Measurements from ENCODE around the gene BCAR1.

DNA sequence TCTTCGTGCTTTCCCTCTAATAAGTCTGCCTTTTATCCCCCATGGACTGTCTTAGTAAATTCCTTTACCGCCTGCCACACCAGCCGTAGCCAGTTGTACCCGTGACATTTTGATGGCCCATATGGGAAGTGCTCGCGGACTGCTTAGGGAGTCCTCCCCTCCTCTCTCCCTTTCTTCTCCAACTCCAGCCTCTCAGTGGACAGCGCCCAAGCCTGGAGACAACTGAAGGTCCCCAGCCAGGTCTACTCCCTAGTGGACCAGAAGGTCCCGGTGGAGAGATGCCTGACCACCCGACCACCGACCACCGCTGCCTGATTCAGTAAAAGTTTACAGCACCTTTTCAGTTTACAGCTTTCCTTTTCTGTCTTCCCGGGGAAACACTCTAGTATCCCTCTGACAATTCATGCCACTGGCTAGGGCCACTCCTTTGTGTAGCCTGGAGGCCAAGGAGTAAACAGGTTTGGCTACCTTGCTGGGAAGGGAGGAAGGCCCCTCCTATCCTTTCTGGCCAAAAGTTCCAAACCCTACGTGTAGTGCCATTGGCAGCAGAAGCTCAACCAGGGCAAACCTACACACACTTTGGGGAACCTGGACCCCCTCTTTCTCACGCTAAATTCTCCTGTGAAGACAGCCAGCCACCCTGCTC is 62.5 kb downstream of the BCAR1 start:
- TF ChIP-seq, protein P1, sequence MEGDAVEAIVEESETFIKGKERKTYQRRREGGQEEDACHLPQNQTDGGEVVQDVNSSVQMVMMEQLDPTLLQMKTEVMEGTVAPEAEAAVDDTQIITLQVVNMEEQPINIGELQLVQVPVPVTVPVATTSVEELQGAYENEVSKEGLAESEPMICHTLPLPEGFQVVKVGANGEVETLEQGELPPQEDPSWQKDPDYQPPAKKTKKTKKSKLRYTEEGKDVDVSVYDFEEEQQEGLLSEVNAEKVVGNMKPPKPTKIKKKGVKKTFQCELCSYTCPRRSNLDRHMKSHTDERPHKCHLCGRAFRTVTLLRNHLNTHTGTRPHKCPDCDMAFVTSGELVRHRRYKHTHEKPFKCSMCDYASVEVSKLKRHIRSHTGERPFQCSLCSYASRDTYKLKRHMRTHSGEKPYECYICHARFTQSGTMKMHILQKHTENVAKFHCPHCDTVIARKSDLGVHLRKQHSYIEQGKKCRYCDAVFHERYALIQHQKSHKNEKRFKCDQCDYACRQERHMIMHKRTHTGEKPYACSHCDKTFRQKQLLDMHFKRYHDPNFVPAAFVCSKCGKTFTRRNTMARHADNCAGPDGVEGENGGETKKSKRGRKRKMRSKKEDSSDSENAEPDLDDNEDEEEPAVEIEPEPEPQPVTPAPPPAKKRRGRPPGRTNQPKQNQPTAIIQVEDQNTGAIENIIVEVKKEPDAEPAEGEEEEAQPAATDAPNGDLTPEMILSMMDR (IDR thresholded peaks at IDR 0.05): no peak
- TF ChIP-seq POLR2A (IDR thresholded peaks at IDR 0.05): no peak
